ENCODE results near the gene HDAC4. TPM values are rescaled to one million over a fixed set of nuclear protein-coding genes. Genes with fewer than 3 reads are reported as not detected.

HDAC4 gene
- total RNA-seq, 1 experiment from 2014 or later, result 40.1 TPM

GRCh38 chr2:239246723-239247122, 154.1 kb downstream of the HDAC4 start:
- no peak for TF ChIP-seq CTCF (IDR thresholded peaks at IDR 0.05)
- TF ChIP-seq TCF7L2 (IDR thresholded peaks at IDR 0.05; ENCODE audit: low read depth, low read length), result no peak
- TF ChIP-seq REST (IDR thresholded peaks at IDR 0.05; ENCODE audit: insufficient read depth in 1 of 2, low read depth in 2 of 2, low read length in 1 of 2), result no peak
- TF ChIP-seq SIN3A (IDR thresholded peaks at IDR 0.05; ENCODE audit: borderline replicate concordance, insufficient read depth, low read depth, low read length), result no peak
- no peak for TF ChIP-seq POLR2AphosphoS5 (IDR thresholded peaks at IDR 0.05; ENCODE audit: low read depth, low read length)
- no peak for DNase-seq (ENCODE audit: low read depth, low spot score)
- BruUV-seq (replicated peaks), result no TSS peak

GRCh38 chr2:239245872-239246721, 154.7 kb downstream of the HDAC4 start:
- ChIA-PET POLR2A (no interaction called here), CTCF (no interaction called here)
- no TSS peak for BruUV-seq (replicated peaks)
- H3K27ac ChIP-seq (ENCODE audit: low read length), result no peak overlapping the region
- peak overlapping the region in 1 of 2 experiments; percentile 7; a peak in 1 of 4 replicates for H3K4me3 ChIP-seq (ENCODE audit: low read depth in 2 of 2, low read length in 2 of 2)
- H3K4me1 ChIP-seq (ENCODE audit: control insufficient read depth, insufficient read depth, low read length), result peaks cover 15% of the 10 kb centered on the region
- ATAC-seq (peak; percentile 79), DNase-seq (ENCODE audit: low read depth, low spot score) (no peak)
- in situ Hi-C loops (cut with HindIII; ENCODE audit: low pct_unique_long_range_greater_than_20kb, low sequenced_read_pairs), result no loop called here
- no peaks in the 10 kb centered on the region for H3K36me3 ChIP-seq (ENCODE audit: control insufficient read depth, insufficient read depth, low read length)
- no peaks in the 10 kb centered on the region for H3K27me3 ChIP-seq (ENCODE audit: control insufficient read depth, insufficient read depth, low read length)
- TF ChIP-seq REST (IDR thresholded peaks at IDR 0.05; ENCODE audit: insufficient read depth in 1 of 2, low read depth in 2 of 2, low read length in 1 of 2), result no peak
- no peak for TF ChIP-seq POLR2AphosphoS5 (IDR thresholded peaks at IDR 0.05; ENCODE audit: low read depth, low read length)
- no peak for TF ChIP-seq TCF7L2 (IDR thresholded peaks at IDR 0.05; ENCODE audit: low read depth, low read length)
- TF ChIP-seq CTCF (IDR thresholded peaks at IDR 0.05), result no peak
- TF ChIP-seq SIN3A (IDR thresholded peaks at IDR 0.05; ENCODE audit: borderline replicate concordance, insufficient read depth, low read depth, low read length), result no peak
- H3K9me3 ChIP-seq (ENCODE audit: control insufficient read depth, insufficient read depth, low read depth, low read length), result no peaks in the 10 kb centered on the region
- intact Hi-C loops (cut with micrococcal nuclease; ENCODE audit: unreplicated experiment), result no loop called here

More at GRCh38 chr2:239246723-239247122, 154.1 kb downstream of the HDAC4 start:
- Histone ChIP-seq H3K9me3 (ENCODE audit: control insufficient read depth, insufficient read depth, low read depth, low read length) (no peaks in the 10 kb centered on the region), H3K27ac (ENCODE audit: low read length) (no peak overlapping the region), H3K36me3 (ENCODE audit: control insufficient read depth, insufficient read depth, low read length) (no peaks in the 10 kb centered on the region), H3K4me1 (ENCODE audit: control insufficient read depth, insufficient read depth, low read length) (peaks cover 15% of the 10 kb centered on the region), H3K27me3 (ENCODE audit: control insufficient read depth, insufficient read depth, low read length) (no peaks in the 10 kb centered on the region), H3K4me3 (ENCODE audit: low read depth in 2 of 2, low read length in 2 of 2) (no peak overlapping the region; a peak in 1 of 4 replicates)
- ChIA-PET CTCF (no interaction called here), POLR2A (no interaction called here)
- ATAC-seq, result peak; percentile 47
- intact Hi-C loops (cut with micrococcal nuclease; ENCODE audit: unreplicated experiment) (no loop called here), in situ Hi-C loops (cut with HindIII; ENCODE audit: low pct_unique_long_range_greater_than_20kb, low sequenced_read_pairs) (no loop called here)
